HL-60 (cell line): ENCODE measurements around the gene ARRB1.

Experiments used
- DNase-seq, 2 experiments: peaks; one replicate each; pipeline ENCODE4 v3.0.0-alpha.2; 2010 to 2020; ENCODE audit warnings: low read depth in 1 of 2, low spot score in 1 of 2
- H3K27ac ChIP-seq: fragments of 250-450 bp; sonication (Bioruptor Pico); replicated peaks from 2 replicates; pipeline ENCODE4 v1.5.1; 2020; ENCODE audit warnings: mild to moderate bottlenecking, moderate library complexity
- H3K27me3 ChIP-seq: fragments of 250-450 bp; sonication (Bioruptor Pico); 2 replicates; pipeline ENCODE4 v1.5.1; 2021; ENCODE audit warnings: mild to moderate bottlenecking, moderate library complexity; ENCODE audit not compliant: insufficient read depth, poor library complexity, severe bottlenecking
- H3K4me3 ChIP-seq: replicated peaks from 2 replicates; pipeline ENCODE4 v1.5.1; 2011; ENCODE audit warnings: mild to moderate bottlenecking, control low read depth, low read length; ENCODE audit not compliant: insufficient read depth
- CTCF ChIP-seq: IDR thresholded peaks from one replicate; pipeline ENCODE4 v1.5.1; 2011; ENCODE audit warnings: low read length, control low read depth, inconsistent platforms; ENCODE audit not compliant: insufficient read depth
- GABPA ChIP-seq: IDR thresholded peaks from 2 replicates; pipeline ENCODE4 v1.6.1; 2012; ENCODE audit warnings: low read depth
- POLR2AphosphoS5 ChIP-seq: IDR thresholded peaks from 2 replicates; pipeline ENCODE4 v1.6.1; 2012; ENCODE audit warnings: low read depth
- REST ChIP-seq: IDR thresholded peaks from 2 replicates; pipeline ENCODE4 v1.6.1; 2012; ENCODE audit warnings: low read depth; ENCODE audit not compliant: insufficient replicate concordance
- SPI1 ChIP-seq: IDR thresholded peaks from 2 replicates; pipeline ENCODE4 v1.6.1; 2012; ENCODE audit warnings: low read depth, mild to moderate bottlenecking, borderline replicate concordance

Gene ARRB1

GRCh38 chr11:75341612-75342011 is 9.8 kb downstream of the ARRB1 start:
- peak overlapping the region; percentile 96 for H3K27ac ChIP-seq
- TF ChIP-seq REST, result no peak
- TF ChIP-seq SPI1, result no peak
- no peak for TF ChIP-seq GABPA
- TF ChIP-seq CTCF, result no peak
- TF ChIP-seq POLR2AphosphoS5, result no peak
- no peak overlapping the region for H3K4me3 ChIP-seq
- peak in 1 of 2 experiments; percentile 60 for DNase-seq
- no peaks in the 10 kb centered on the region for H3K27me3 ChIP-seq

- H3K27ac ChIP-seq, result peak overlapping the region; percentile 96
Measured at GRCh38 chr11:75339685-75340409, 11.6 kb downstream of the ARRB1 start.

More at GRCh38 chr11:75339685-75340409, 11.6 kb downstream of the ARRB1 start:
- Histone ChIP-seq H3K27me3 (no peaks in the 10 kb centered on the region), H3K4me3 (no peak overlapping the region)
- peak in 1 of 2 experiments; percentile 89 for DNase-seq
- TF ChIP-seq SPI1, result no peak; the same call in 1 of the 2 replicates
- TF ChIP-seq CTCF, result no peak
- TF ChIP-seq POLR2AphosphoS5, result no peak
- no peak for TF ChIP-seq REST
- TF ChIP-seq GABPA, result no peak
